A549 treated with AZD9567 at 1 μM for 4 hours (cell line): ENCODE measurements around the gene KLHL2. TPM values are rescaled to one million over a fixed set of nuclear protein-coding genes. Genes with fewer than 3 reads are reported as not detected.

ENCODE experiments used
- total RNA-seq: library from RNA; stranded (reverse); fragments of 200-300 nt; extraction: Qiagen RNA extraction; gene quantifications from 5 replicates; pipeline ENCODE4 v1.2.3, GENCODE V29; 2022; ENCODE audit not compliant: insufficient read depth

KLHL2 gene
- 12.9 to 22.9 TPM (median 16.1 TPM) in 5 replicates for total RNA-seq

GRCh38 chr4:165207431-165208220 lies at the start of gene KLHL2:
Gene KLHL2 (plus strand): TSS chr4:165207561. CDS start chr4:165207877, 316 bp downstream.

GRCh38 chr4:165327211-165328100 lies 120.1 kb downstream of the KLHL2 start, which contains the start of gene MSMO1:
Gene MSMO1 (plus strand): TSS chr4:165327669. CDS start chr4:165333371, 5,702 bp downstream.

Other genes starting within 250 kb of the KLHL2 start
- gene TRIM61, start 229.9 kb upstream of the KLHL2 start, total RNA-seq: not detected in 5 replicates
- gene TRIM60, start 175.6 kb upstream of the KLHL2 start, total RNA-seq: not detected in 5 replicates
- gene TRIM75, start 153.7 kb upstream of the KLHL2 start, total RNA-seq: not detected in 5 replicates
- gene TMEM192, start 94.7 kb upstream of the KLHL2 start, total RNA-seq: 7.8 to 9.7 TPM (median 8.9 TPM) in 5 replicates
- 17.7 to 23.2 TPM (median 21.0 TPM) in 5 replicates for gene MSMO1, start 120.1 kb downstream of the KLHL2 start, total RNA-seq
- 1.6 to 3.1 TPM (median 1.8 TPM) in 5 replicates for gene CPE, start 171.4 kb downstream of the KLHL2 start, total RNA-seq